Right atrium auricular region (tissue), 2 donors: ENCODE data around the gene COLQ. TPM values are rescaled to one million over a fixed set of nuclear protein-coding genes. Genes with fewer than 3 reads are reported as not detected.
A peak's percentile ranks its signal among the peaks of the same experiment; 100 is the strongest.

Source experiments
- DNase-seq: peaks from one replicate; pipeline ENCODE4 v3.0.0-alpha.2; 2019; ENCODE audit warnings: low spot score
- H3K27ac ChIP-seq, 2 donors: fragments of 200-600 bp; sonication (generic); 1 replicate in 1 of 2; 2 replicates in 1 of 2; pipeline ENCODE4 v1.5.1; 2016 to 2019
- H3K27me3 ChIP-seq, 2 donors: fragments of 200-600 bp; sonication (generic); one replicate each; pipeline versions ENCODE4 v1.5.1 to v1.6.0; 2017 to 2019
- H3K36me3 ChIP-seq: fragments of 200-600 bp; sonication (generic); one replicate; pipeline ENCODE4 v1.5.1; 2016
- H3K4me1 ChIP-seq, 2 donors: fragments of 200-600 bp; sonication (generic); one replicate each; pipeline versions ENCODE4 v1.5.1 to v1.6.0; 2017 to 2019
- H3K4me3 ChIP-seq, 2 donors: fragments of 200-600 bp; sonication (generic); 1 replicate in 1 of 2; 2 replicates in 1 of 2; pipeline ENCODE4 v1.5.1; 2017 to 2019; ENCODE audit warnings: mild to moderate bottlenecking in 1 of 2, moderate library complexity in 1 of 2
- H3K9me3 ChIP-seq, 2 donors: fragments of 200-600 bp; sonication (generic); one replicate each; pipeline ENCODE4 v1.5.1; 2019
- total RNA-seq, 2 donors: library from RNA; depleted of rRNA; stranded (reverse); fragments of >200 nt; gene quantifications; one replicate each; pipeline ENCODE4 v1.1.0, GENCODE V29; 2016
- TF ChIP-seq, protein P1 (sequence below), 2 donors: fragments of 200-600 bp; sonication (generic); IDR thresholded peaks; one replicate each; pipeline ENCODE4 v1.5.1; 2019; ENCODE audit warnings: antibody characterized with exemption in 2 of 2

The COLQ gene
- total RNA-seq, 2 donors from 2014 or later, result 24.3 to 38.3 TPM

GRCh38 chr3:15449489-15450224 lies 71.8 kb downstream of the COLQ start:
- Histone ChIP-seq H3K4me1 (no peaks in the 10 kb centered on the region), H3K27me3 (no peaks in the 10 kb centered on the region), H3K27ac (no peak overlapping the region), H3K4me3 (no peak overlapping the region), H3K36me3 (peaks cover 5% of the 10 kb centered on the region), H3K9me3 (no peaks in the 10 kb centered on the region)
- TF ChIP-seq, protein P1, sequence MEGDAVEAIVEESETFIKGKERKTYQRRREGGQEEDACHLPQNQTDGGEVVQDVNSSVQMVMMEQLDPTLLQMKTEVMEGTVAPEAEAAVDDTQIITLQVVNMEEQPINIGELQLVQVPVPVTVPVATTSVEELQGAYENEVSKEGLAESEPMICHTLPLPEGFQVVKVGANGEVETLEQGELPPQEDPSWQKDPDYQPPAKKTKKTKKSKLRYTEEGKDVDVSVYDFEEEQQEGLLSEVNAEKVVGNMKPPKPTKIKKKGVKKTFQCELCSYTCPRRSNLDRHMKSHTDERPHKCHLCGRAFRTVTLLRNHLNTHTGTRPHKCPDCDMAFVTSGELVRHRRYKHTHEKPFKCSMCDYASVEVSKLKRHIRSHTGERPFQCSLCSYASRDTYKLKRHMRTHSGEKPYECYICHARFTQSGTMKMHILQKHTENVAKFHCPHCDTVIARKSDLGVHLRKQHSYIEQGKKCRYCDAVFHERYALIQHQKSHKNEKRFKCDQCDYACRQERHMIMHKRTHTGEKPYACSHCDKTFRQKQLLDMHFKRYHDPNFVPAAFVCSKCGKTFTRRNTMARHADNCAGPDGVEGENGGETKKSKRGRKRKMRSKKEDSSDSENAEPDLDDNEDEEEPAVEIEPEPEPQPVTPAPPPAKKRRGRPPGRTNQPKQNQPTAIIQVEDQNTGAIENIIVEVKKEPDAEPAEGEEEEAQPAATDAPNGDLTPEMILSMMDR (IDR thresholded peaks at IDR 0.05), result no peak
- DNase-seq, result peak; percentile 9

GRCh38 chr3:15443826-15444524 lies 77.5 kb downstream of the COLQ start:
- Histone ChIP-seq H3K9me3 (no peaks in the 10 kb centered on the region), H3K4me1 (peaks cover 0 to 6% of the 10 kb centered on the region in 2 donors), H3K27ac (no peak overlapping the region), H3K4me3 (no peak overlapping the region), H3K36me3 (peaks cover 27% of the 10 kb centered on the region), H3K27me3 (no peaks in the 10 kb centered on the region)
- TF ChIP-seq, protein P1 (IDR thresholded peaks at IDR 0.05), result no peak
- peak; percentile 50 for DNase-seq

DNA sequence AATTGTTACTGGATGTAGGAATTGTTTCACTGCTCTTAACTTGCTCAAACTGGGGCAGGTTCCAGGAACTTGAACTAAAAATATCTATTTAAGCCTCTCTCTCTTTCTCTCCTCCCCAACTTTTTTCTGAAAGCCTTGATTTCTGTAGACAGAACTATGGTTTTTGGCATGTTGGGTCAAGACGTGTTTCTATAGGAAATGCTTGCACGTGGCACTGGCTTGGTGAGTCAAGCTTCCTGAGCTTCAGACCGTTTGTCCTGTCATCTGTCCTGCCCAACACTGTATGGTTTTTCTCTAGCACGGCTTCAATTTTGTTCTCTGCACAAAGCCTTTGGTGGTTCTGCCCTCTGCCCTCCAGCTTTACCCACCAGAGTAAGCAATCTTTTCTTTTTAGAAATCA lies 80.6 kb downstream of the COLQ start:
- Histone ChIP-seq H3K4me3 (no peak overlapping the region), H3K9me3 (no peaks in the 10 kb centered on the region), H3K4me1 (peaks cover 0 to 6% of the 10 kb centered on the region in 2 donors), H3K27ac (no peak overlapping the region), H3K36me3 (peaks cover 54% of the 10 kb centered on the region), H3K27me3 (no peaks in the 10 kb centered on the region)
- TF ChIP-seq, protein P1 (IDR thresholded peaks at IDR 0.05), result no peak
- DNase-seq, result no peak

DNA sequence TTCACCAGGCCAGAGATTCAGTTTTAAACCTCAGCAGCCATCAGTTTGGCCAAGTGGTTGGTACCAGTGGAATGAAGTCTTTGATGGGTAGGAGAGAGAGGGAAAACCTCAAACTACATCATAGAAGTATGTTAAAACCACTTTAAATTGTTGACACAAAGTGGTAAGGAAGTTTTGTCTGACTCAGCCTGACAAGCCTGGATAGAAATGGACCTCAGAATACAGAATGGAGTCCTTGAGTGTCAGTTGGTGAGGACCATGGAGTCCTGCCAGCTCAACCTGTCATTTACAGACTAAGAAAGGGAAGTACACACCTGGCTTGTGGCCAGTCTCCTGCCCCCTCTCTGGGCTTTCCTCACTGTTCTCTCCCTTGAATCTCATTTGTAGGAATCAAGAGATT lies 82.0 kb downstream of the COLQ start:
- TF ChIP-seq, protein P1 (IDR thresholded peaks at IDR 0.05), result no peak
- H3K27me3 ChIP-seq, result no peaks in the 10 kb centered on the region
- peaks cover 0 to 6% of the 10 kb centered on the region in 2 donors for H3K4me1 ChIP-seq
- H3K9me3 ChIP-seq, result no peaks in the 10 kb centered on the region
- H3K36me3 ChIP-seq, result peaks cover 68% of the 10 kb centered on the region
- DNase-seq, result peak; percentile 44
- no peak overlapping the region for H3K4me3 ChIP-seq
- H3K27ac ChIP-seq, result no peak overlapping the region

DNA sequence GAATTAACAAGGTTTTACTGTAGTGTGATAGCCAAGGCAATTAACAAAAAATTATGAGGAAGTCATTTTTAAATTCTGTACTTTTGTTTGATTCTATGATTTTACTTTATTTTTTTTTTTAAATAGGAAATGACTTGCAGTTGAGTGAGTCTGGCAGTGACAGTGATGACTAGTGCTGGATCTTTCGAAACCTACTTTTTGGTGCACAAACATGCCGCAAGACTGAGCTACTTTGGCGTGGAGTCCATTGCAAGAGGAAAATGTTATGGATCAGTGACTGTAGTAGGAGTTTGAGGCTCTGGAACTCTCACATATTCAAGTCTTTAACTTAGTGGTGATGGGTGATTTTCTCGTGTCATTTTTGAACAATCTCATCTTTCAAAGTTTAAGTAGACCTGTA lies 82.5 kb downstream of the COLQ start:
- DNase-seq, result peak; percentile 34
- Histone ChIP-seq H3K4me1 (peaks cover 0 to 6% of the 10 kb centered on the region in 2 donors), H3K27ac (no peak overlapping the region), H3K9me3 (no peaks in the 10 kb centered on the region), H3K4me3 (no peak overlapping the region), H3K27me3 (no peaks in the 10 kb centered on the region), H3K36me3 (peaks cover 73% of the 10 kb centered on the region)
- TF ChIP-seq, protein P1 (IDR thresholded peaks at IDR 0.05), result no peak
